Activated CD4-positive, alpha-beta T cell treated with anti-CD3 and anti-CD28 coated beads for 48 hours (primary cell): ENCODE data around the gene RELA.
A peak's percentile ranks its signal among the peaks of the same experiment; 100 is the strongest.
"Not testable (repeated sequence)": the region's sequence is repeated elsewhere in the genome, so short reads cannot be mapped to it uniquely, and the experiment has no call there.

ENCODE experiments used
- DNase-seq: peaks from one replicate; pipeline ENCODE4 v3.0.0-alpha.2; 2020

The RELA gene

DNA sequence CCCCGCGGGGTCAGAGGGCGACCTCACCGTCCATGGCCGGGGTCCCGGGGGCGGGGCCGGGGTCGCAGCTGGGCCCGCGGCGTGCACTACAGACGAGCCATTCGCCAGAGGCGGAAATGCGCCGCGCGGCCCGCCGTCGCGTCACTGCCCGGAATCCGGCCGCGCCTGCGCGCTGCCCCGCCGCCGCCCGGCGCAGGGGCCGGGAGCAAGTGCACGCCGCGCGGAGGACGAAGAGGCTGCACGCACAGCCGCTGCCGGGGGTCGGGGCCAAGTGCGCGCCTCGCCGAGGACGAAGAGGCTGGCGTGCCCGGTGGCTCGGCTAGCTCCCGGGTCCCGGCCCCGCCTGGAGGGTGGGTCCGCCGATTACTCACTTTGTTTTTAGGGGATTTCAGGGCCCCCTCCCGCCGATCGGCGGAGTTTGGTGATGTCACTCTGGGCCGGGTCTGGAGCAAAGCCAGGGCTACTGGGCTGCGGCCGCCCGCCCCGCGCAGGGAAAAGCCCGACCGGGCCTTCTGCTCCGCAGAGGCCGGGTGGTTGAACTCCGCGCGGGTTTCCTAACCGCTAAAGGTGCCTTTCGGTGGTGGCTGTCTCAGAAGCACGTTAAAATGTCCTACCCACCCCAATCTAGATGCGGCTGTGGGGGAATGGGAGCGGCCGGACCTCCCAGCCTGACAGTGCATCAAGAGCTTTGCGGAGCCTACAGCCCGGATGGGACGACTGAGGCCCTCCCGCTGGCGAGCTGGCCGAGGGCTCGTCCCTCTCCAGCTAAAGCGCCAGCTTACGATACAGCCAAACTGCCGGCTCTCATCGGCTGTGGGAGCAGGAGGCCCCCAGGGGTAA, at the start of gene RELA:
RELA (minus strand) TSS at position 118 of the 840 bp plus-strand sequence; CDS start at position 34, 84 bp downstream.
- DNase-seq = peak; percentile 93

DNA sequence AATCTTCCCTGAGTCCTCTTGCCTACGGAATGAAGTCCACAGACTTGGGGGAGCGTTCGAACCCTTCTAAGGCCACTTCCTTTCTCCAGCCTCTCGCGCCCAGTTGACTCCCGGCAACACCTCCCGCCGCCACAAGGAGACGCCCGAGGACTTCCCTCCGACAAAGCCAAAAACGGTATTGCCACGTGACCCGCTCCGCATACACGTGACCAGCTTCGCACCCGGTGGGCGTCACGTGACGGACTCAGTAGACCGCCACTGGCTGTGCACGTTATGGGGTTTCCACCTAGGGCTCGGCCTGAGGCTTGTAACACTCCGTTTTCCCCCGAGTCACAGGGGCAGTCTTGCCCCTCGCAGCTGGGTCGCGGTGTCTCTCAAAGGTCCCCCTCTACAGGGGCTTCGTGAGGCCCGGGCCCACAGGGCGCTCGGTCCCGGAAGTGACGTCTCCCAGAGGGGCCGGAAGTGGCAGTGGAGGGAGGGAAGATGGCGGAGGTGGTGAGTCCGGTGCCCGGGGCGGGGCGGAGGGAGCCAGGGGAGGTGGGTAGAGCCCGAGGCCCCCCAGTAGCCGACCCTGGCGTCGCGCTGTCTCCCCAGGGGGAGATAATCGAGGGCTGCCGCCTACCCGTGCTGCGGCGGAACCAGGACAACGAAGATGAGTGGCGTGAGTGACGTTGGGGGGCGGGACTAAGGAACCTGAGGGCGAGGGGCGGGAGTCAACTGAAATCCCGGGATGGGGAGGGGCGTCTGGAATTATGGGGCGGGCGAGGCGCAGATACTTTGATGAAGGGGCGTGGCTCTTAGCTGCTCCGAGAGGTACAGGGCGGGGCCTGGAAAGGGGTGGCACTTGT, 49.3 kb upstream of the RELA start, which contains the start of gene KAT5:
KAT5 (plus strand) TSS at position 468 of the 848 bp plus-strand sequence; CDS start at position 484, 16 bp downstream.
- peak; percentile 99 for DNase-seq

DNA sequence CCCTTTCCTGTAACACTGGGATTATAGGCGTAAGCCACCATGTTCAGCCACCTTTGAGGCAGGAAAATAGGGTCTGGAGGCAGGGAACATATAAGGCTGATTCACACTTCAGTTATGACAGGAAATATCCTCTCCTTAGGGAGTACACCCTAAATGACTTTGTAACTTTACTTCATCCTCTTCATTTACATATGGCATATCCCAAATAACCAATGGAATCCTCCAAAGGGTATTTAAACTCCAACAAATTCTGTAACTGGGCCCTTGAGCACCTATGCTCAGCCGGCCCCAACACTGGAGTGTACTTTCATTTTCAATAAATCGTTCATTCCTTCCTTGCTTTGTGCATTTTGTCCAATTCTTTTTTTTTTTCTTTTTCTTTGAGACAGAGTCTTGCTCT, 47.7 kb upstream of the RELA start:
- no peak for DNase-seq

DNA sequence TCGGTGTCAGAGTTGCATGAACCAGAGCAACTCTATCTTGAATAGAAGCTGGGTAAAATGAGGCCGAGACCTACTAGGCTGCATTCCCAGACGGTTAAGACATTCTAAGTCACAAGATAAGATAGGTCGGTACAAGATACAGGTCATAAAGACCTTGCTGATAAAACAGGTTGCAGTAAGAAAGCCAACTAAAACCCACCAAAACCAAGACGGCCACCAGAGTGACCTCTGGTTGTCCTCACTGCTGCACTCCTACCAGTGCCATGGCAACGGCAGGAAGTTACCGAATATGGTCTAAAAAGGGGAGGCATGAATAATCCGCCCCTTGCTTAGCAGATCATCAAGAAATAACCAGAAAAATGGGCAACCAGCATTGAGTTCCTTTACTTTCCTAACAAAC, 46.9 kb upstream of the RELA start:
- DNase-seq = no peak

DNA sequence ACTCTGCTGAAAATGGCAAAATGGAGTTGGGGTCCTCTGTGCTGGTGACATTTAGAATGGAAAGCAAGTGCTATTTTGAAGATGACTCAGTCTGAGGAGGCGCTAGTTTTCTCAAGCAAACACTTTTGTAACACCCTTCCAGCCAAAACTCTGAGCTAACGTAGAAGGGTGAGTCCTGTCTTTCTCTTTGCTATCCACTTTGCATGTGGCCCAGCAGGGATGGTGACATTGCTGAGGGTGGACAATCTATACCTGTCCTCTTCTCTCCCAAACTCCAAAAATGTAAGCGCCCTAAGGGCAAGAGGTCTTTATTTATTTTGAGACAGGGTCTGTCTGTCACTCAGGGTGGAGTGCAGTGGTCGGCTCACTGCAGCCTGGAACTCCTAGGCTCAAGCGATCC, 45.7 kb upstream of the RELA start:
- DNase-seq = no peak

DNA sequence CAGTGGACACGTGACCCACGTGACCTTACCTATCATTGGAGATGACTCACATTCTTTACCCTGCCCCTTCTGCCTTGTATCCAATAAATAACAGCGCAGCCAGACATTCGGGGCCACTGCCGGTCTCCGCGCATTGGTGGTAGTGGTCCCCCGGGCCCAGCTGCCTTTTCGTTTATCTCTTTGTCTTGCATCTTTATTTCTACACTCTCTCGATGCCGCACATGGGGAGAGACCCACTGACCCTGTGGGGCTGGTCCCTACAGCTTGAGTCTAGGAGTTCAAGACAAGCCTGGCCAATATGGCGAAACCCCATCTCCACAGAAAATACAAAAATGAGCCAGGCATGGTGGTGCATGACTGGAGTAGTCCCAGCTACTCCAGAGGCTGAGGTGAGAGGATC, 44.3 kb upstream of the RELA start:
- not testable (repeated sequence) for DNase-seq

DNA sequence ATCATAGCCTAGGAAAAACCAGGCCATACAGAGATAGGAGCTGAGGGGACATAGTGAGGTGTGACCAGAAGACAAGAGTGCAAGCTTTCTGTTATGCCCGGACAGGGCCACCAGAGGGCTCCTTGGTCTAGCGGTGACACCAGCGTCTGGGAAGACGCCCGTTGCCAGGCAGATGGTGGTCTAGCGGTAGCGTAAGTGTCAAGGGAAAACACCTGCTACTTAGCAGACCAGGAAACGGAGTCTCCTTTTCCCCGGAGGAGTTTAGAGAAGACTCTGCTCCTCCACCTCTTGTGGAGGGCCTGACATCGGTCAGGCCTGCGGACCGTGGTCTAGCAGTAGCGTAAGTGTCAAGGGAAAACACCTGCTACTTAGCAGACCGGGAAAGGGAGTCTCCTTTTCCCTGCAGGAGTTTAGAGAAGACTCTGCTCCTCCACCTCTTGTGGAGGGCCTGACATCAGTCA, 43.6 kb upstream of the RELA start:
- DNase-seq = peak; percentile 88

DNA sequence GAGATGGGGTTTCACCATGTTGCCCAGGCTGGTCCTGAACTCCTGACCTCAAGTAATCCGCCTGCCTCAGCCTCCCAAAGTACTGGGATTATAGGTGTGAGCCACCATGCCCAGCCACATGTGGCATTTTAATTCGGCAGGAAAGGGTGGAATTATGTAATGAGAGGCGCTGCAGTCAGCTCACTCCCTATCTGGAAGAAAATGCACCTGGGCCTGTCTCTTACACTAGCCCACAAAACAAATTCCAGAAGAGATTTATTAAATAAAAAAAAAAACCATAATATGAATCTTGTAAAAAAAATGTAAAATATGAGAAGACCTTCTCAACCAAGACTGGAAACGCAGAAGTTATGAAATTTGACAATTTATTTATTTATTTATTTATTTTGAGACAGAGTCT, 41.1 kb upstream of the RELA start:
- DNase-seq = no peak

DNA sequence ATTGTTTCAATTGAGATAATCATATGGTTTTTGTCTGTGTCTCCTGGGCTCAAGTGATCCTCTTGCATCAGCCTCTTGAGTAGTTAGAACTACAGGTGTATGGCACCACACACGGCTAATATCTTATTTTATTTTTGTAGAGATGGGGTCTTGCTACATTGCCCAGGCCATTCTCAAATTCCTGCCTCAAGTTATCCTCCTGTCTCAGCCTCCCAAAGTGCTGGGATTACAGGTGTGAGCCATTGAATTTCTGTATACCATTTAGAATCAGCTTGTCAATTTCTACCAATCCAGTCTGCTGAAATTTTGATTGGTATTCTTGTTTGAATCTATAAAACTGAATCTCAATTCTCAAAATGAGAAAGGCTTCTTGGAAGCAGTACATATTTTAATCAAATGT, 39.0 kb upstream of the RELA start:
- no peak for DNase-seq

DNA sequence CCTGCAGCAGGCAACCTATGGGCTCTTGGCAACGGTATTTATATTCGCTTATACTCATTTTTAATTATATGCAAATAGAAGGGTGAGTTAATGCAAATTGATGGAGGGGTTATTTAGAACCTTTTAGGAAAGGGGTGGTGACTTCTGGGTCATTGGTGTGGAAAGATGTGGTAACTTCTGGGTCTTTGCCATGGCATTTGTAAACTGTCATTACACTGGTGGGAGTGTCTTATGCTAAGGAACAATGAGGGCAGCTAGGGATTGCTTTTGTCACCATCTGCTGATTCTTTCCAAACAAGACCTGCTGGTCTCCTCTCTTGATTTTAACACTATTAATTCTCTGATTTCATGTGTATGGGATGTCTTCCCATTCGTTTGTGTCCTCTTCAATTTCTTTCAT, 37.7 kb upstream of the RELA start:
- no peak for DNase-seq

DNA sequence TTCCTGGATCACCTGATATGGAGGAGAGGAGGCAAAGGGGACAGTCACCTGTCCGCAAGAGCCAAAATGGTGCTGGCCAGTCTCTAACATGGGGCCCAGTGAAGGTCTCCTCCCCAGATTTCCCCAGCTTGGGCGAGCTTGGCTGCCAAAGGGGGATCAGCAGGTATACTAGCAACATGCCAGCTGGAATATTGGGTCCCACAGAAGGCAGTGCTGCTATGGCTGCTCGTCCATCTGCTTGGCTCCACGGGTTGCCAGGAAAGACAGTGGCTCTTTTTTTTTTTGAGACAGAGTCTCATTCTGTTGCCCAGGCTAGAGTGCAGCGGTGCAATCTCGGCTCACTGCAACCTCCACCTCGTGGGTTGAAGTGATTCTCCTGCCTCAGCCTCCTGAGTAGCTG, 36.6 kb upstream of the RELA start:
- no peak for DNase-seq

DNA sequence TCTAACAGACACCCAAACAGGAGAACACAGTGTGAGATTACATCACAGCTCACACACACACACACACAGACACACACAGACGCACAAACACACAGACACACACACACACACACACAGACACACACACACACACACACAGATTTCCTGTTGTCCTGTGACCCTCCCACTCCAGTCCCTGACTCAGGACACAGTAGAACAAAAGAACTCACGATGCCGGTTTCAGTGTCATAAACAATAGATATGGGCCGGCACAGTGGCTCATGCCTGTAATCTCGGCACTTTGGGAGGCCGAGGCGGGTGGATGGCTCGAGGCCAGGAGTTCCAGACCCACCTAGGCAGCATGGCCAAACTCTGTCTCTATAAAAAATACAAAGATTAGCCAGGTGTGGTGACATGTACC, 35.5 kb upstream of the RELA start:
- DNase-seq = no peak

DNA sequence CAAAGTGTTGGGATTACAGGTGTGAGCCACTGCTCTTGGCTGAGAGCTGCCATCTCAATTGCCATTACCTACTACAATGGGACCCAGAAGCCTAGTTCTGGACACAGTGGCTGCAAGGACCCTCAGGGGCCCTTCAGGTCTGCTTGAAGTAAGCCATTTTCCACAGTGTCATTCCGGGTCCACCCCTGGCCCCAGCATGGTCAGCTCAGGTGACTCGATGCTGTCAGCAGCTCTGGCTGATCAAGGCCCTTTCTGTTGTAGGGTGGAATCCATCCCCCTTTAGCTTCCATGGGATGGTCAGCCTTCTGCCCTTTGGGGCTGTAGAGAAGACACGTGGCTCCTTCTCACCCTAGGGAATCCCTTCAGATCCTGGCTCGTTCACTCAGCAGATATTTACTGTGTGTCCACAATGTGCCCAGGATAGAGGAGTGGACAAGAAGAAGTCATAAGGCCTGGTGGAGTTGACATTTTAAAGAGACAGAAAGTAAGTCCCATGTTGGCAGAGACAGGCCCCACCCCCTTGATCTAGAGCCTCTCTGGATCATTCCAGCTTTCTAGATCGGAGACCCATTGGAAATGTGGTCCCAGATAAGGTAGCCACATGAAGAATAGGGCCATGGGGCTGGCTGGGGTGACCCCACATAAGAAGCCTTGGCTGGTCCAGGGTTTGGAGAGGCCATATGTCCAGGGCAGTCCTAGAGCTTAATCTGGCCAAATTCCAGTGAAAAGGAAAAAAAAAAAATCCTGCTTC, 34.3 kb upstream of the RELA start:
- DNase-seq = no peak

DNA sequence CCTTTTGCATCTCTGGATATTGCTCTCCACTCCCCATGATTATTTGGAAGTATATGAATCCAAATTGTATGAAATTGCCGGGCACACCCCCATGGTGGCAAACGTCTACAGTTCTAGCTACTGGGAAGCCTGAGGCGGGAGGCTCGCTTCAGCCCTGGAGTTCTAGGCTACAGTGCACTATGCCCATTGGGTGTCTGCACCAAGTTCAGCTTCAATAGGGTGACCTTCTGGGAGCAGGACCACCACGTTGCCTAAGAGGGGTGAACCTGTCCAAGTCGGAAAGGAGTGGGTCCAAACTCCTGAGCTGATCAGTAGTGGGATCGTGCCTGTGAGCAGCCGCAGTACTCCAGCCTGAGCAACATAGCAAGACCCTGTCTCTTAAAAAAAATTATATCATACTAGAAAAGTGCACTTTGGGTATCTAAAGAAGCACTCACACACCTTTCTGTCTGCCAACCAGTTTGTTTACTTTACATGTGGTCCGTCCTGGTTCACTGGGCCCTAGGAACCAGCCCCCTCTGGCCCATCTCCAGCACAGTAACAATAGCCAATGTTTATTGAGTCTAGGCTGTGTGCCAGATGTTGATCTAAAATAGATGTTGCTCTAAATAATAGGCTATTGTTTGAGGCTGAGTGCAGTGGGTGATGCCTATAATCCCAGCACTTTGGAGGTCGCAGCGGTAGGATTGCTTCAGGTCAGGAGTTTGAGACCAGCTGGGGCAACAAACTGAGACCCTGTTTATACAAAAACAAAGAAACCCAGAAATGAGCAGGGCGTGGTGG, 32.9 kb upstream of the RELA start:
- DNase-seq = no peak

DNA sequence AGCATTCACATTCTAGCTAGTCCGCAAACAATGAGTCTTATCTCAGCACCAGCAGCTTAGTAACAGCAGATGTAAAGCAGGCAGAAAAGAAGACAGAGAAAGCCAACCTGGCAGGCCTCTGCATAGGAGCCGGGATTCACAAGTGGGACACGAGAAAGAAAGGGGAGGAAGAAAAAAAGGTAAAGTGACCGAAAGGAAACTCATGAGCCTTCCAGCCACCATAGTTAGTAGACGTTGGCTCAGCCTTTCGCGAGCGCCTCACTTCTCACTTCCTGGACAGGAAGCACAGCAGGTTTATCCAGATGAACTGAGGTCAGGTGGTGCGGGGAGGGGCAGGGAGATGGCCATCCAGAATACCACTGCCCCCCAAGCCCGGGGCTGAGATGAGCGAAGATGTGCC, 29.7 kb upstream of the RELA start:
- no peak for DNase-seq

DNA sequence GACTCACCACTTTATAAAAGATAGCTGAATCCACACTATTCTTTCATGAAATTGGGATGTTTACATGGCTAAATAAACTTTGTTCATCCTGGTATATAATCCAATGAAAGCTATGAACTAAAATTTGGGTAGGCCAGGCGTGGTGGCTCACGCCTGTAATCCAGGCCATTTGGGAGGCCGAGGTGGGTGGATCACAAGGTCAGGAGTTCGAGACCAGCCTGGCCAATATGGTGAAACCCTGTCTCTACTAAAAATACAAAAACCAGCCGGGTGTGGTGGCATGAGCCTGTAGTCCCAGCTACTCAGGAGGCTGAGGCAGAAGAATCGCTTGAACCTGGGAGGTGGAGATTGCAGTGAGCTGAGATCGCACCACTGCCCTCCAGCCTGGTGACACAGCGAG, 29.1 kb upstream of the RELA start:
- DNase-seq = not testable (repeated sequence)

DNA sequence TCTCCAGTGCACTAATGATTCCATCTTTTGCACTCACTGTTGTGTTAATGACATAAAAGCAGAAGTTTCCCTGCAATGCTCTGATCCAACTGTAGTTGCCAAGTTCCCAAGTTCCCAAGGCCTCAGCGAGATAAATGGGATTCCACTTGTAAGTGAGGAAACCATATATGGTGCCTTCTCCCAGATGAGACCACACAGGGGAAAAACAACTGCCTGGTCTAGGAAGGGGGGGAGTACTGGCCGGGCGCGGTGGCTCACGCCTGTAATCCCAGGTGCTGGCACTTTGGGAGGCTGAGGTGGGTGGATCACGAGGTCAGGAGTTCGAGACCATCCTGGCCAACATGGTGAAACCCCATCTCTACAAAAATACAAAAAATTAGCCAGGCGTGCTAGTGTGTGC, 23.3 kb upstream of the RELA start:
- DNase-seq = no peak

DNA sequence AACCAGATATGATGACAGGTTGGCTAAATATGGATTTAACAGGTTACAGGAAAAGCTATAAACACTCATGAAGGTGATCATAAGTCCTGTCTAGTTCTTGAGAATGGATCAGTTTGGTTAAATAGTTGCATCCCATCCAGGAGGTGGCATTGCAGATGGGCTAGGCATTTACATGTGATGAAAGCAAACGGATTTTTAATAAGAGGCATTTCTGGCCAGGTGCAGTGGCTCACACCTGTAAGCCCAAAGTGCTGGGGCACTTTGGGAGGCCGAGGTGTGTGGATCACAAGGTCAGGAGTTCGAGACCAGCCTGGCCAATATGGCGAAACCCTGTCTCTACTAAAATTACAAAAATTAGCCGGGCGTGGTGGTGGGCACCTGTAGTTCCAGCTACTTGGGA, 20.8 kb upstream of the RELA start:
- DNase-seq = not testable (repeated sequence)

DNA sequence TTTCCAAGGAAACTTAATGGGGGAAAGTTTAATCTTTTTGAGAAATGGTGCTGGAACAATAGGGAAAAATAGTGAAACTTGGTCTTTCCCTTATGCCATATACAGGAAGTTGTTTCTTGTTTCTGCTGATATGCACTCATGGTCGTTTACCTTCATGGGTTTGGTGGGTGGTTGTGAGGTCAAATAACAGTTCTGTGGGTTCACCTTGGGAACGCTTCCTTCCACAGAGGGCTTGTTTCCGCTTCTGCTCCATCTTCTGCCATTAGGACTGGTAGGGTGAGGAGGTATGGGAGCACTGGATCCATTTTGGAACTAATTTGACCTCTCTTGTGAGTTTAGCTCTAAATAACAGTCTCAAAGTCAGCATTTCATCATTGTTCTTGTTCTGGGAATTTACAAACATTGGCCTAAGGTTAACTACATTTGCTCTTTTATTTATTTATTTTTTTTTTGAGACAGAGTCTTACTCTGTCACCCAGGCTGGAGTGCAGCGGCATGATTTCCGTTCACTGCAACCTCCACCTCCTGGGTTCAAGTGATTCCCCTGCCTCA, 17.6 kb upstream of the RELA start:
- no peak for DNase-seq

DNA sequence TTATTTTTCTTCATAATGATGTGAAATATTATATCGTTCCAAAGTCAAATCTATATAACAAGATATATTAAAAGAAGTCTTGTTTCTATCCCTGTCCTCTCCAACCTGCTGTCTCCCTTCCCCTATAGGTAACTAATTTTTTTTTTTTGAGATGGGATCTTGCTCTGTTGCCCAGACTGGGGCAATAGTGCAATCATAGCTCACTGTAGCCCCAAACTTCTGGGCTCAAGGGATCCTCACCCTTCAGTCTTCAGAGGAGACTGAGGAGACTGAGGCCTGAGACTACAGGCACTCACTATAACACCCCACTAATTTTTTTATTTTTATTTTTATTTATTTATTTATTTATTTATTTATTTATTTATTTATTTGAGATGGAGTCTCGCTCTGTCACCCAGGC, 10.3 kb upstream of the RELA start:
- DNase-seq = no peak

DNA sequence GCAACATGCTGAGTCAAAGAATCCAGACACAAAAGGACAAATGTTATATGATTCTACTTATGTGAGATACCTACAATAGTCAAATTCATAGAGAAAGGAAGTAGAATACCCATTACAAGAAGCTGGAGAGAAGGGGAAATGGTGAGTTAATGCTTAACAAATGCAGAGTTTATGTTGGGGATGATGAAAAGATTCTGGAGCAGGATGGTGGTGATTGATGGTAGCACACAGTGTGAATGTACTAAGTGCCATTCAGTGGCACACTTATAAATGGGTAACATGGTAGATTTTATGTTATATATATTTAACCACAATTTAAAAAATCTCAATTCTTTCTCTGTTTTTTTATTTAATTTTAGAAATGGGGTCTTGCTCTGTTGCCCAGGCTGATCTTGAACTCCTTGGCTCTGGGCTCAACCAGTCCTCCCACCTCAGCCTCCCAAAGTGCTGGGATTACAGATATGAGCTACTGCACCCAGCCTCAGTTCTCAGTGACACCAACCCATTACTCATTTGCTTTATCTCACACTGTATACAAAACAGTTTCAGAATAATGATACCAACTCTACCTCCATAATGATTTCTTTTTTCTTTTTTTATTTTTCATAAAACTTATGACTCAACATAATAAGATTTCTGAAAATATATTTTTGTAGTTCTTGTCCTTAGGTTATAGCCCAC, 9.6 kb upstream of the RELA start:
- no peak for DNase-seq
